GM19023 (cell line): ENCODE measurements around the gene IL6ST.

Experiments used
- ATAC-seq: cut with Tn5 transposase; IDR thresholded peaks from one replicate; pipeline ENCODE4 v1.9.1; 2021; ENCODE audit warnings: mild to moderate bottlenecking, moderate library complexity; ENCODE audit not compliant: unreplicated experiment

The IL6ST gene

DNA sequence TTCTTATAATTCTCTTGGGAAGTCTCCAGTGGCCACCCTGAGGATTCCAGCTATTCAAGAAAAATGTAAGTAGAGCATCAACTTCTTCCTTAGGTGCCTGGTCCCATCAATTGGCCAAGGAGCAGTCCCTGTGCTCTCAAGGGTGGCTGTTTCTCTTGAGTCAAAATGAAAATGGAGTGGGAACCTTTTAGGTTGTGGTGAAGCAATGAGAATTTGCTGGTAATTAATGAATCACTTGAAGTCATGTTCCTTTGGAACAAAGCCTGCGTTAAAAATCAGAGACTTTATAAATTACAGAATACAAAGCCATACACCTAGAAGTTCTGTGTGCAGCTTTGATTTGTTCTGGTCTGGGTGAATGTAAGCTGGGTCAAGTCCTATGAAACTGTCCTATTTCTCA is 94.7 kb downstream of the IL6ST start:
- no peak for ATAC-seq

DNA sequence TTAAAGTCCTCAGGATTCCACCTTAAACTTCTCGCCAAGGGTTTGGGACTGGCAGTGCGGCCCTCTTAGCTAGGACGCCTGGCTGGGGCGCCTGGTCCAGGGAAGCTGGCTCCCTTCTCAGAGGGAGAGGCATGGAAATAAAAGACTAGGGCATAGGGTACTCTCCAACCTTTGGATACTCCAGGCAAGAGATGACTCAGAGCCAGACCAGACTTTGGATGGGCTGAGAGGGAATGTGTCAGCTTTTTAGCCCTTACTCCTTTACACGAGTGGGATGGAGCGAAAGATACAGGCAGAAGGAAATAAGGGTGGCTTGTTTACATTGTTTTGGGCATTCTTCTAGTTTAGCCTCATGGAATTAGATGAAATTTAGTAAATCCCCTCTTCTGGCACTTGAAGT is 95.4 kb downstream of the IL6ST start:
- ATAC-seq: no peak

DNA sequence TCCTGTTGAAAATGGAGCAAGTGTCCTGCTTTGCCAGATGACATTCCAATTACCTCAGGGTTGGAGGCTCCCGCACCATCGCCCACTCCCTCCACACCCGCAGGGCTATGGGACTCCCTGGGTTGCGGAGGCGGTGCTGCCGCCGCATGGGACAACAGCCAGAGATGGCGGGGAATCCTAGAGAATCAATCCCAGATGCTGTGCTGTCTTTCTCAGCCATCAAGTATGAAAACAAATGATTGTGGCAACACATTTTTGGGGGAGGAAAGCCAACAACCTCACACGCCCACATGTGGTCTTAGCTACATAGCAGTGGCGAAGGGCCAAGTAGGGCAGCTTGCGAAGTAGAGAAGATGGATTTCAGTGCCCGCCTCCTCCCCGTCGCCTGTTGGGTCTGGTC is 96.9 kb downstream of the IL6ST start:
- ATAC-seq: no peak

DNA sequence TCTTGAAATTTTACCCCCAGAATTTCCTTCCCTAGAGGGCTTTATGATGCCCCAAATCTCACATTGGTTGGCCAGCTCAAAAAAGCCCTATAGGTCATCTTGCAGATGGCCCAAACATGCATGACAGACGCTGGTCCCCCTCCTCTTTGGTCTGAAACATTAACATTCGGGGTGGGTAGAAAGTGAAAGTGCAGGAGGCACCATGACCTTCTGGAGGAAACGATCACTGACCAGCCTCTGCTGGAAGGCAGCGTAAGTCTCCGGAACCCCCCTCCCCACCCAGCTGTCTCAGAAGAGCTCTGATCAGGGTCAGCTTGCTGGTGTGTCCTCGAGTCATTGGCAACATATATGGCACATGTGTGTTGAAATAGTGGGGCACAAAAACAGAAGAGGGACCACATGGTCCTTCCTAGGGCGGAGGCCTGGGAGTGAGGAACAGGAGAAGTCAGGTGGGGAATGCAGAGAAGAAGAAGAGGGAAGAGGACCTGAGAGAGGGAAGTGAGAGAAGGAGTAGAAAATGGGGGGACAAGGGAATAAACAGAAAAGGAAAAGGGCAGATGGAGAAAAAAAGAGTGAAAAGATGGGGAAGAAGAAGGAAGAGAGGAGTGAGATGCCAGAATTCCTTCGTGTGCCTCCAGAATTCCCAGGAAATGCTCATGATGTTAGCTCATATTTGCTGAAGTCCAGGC is 97.4 kb downstream of the IL6ST start:
- ATAC-seq: no peak

GRCh38 chr5:55896663-55897062 is 98.1 kb downstream of the IL6ST start:
- no peak for ATAC-seq

DNA sequence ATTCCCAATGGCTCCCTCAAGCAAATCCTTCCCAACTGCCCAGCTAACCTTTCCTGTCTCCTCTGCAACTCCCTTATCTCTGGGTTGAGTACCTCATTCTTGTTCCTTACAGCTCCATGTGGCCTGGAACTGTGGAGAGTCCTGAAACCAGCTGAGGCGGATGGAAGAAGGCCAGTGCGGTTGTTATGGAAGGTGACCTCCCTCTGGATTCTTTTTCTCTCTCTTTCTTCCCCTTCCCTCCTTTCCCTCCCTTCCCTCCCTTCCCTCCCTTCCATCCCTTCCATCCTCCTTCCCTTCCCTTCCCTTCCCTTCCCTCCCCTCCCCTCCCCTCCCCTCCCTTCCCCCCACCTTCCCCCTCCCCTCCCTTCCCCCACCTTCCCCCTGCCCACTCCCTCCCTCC is 98.5 kb downstream of the IL6ST start:
- ATAC-seq: no peak

DNA sequence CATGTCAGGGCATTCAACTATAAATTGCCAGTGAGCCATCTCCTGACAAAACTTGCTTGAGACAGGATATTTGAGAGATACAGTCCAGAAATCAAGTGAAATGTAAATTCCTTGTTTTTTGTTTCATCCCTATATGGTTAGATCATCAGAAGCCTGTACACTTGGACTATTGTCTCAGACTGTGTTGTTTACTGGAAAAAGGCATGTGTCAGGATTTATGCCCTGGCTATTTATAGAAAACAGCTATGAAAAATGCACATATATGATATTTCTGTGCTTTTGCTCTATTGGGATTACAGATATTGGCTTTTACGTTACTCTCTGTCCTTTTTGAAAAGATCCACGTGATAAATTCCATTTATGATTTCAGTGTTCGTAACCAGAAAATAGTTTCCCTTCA is 99.4 kb downstream of the IL6ST start:
- no peak for ATAC-seq

- no peak for ATAC-seq
Observed at GRCh38 chr5:55894135-55894534, 100.6 kb downstream of the IL6ST start.

- no peak for ATAC-seq
Observed at GRCh38 chr5:55892479-55892878, 102.3 kb downstream of the IL6ST start.

DNA sequence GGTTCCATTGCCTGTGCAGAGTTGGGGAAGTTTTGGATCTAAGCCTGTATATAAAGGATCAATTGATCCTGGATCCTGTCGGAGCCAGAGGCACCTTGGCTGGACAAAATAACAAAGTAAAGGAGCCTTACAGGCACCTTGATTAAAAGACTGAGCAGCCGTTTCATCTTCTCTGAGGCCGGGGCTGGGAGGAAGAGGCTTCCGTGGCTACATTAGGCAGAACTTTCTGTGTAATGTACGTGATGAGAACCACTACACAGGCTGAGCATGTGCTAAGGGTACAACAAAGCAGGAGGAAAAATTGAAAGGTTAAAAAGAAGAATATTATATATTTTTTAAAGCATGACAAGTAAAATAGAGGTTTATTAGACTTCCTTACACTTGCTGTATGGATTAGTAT is 106.6 kb downstream of the IL6ST start:
- no peak for ATAC-seq

- no peak for ATAC-seq
Observed at GRCh38 chr5:55885359-55885758, 109.4 kb downstream of the IL6ST start.
